GM23338 (cell line): ENCODE results near the gene C1orf50. TPM values are rescaled to one million over a fixed set of nuclear protein-coding genes. Genes with fewer than 3 reads are reported as not detected.

ENCODE experiments used
- ATAC-seq: fragments of 200-7000 bp; cut with Tn5 transposase; 3 replicates; pipeline ENCODE4 v1.9.1; 2020
- DNase-seq: peaks from one replicate; pipeline ENCODE4 v3.0.0-alpha.2; 2015; ENCODE audit warnings: low spot score
- H2AFZ ChIP-seq: fragments of 200-600 bp; sonication (generic); 2 replicates; pipeline ENCODE4 v1.8.0; 2016; ENCODE audit warnings: antibody characterized with exemption, mild to moderate bottlenecking, moderate library complexity
- H3F3A ChIP-seq: fragments of 200-600 bp; sonication (generic); replicated peaks from 2 replicates; pipeline ENCODE4 v1.8.0; 2017; ENCODE audit warnings: antibody characterized with exemption, mixed run types, low read depth
- H3K27ac ChIP-seq: fragments of 200-600 bp; sonication (generic); 2 replicates; pipeline ENCODE4 v1.6.1; 2016; ENCODE audit warnings: low read depth
- H3K27me3 ChIP-seq: fragments of 200-600 bp; sonication (generic); 2 replicates; pipeline ENCODE4 v1.8.0; 2016; ENCODE audit warnings: mild to moderate bottlenecking, mixed run types, moderate library complexity; ENCODE audit not compliant: insufficient read depth
- H3K36me3 ChIP-seq: fragments of 200-600 bp; sonication (generic); 2 replicates; pipeline ENCODE4 v1.8.0; 2016; ENCODE audit warnings: mild to moderate bottlenecking; ENCODE audit not compliant: insufficient read depth
- H3K4me1 ChIP-seq: fragments of 200-600 bp; sonication (generic); 2 replicates; pipeline ENCODE4 v1.8.0; 2016; ENCODE audit warnings: mild to moderate bottlenecking, moderate library complexity; ENCODE audit not compliant: insufficient read depth
- H3K4me2 ChIP-seq: fragments of 200-600 bp; sonication (generic); 2 replicates; pipeline ENCODE4 v1.7.1; 2017; ENCODE audit warnings: mixed run types
- H3K4me3 ChIP-seq: fragments of 200-600 bp; sonication (generic); 2 replicates; pipeline ENCODE4 v1.6.1; 2016; ENCODE audit warnings: mixed run types
- H3K79me2 ChIP-seq: fragments of 200-600 bp; sonication (generic); replicated peaks from 2 replicates; pipeline ENCODE4 v1.8.0; 2017; ENCODE audit warnings: mild to moderate bottlenecking; ENCODE audit not compliant: insufficient read depth
- H3K9me2 ChIP-seq: fragments of 200-600 bp; sonication (generic); 2 replicates; pipeline ENCODE4 v1.8.0; 2017; ENCODE audit not compliant: insufficient read depth
- H4K20me1 ChIP-seq: fragments of 200-600 bp; sonication (generic); replicated peaks from 2 replicates; pipeline ENCODE4 v1.8.0; 2017; ENCODE audit warnings: mild to moderate bottlenecking; ENCODE audit not compliant: insufficient read depth
- H3K27ac Mint-ChIP-seq: 2 replicates; pipeline ENCODE4 v1.8.0; 2020; ENCODE audit warnings: inconsistent platforms, mild to moderate bottlenecking, moderate library complexity, mixed read lengths
- H3K27me3 Mint-ChIP-seq: 3 replicates; pipeline ENCODE4 v1.8.0; 2022; ENCODE audit warnings: low read depth, mild to moderate bottlenecking, moderate library complexity, mixed read lengths, inconsistent platforms; ENCODE audit not compliant: insufficient read depth, poor library complexity
- H3K36me3 Mint-ChIP-seq: 3 replicates; pipeline ENCODE4 v1.8.0; 2021; ENCODE audit warnings: low read depth, mild to moderate bottlenecking, inconsistent platforms, moderate library complexity, mixed read lengths
- H3K4me1 Mint-ChIP-seq: 3 replicates; pipeline ENCODE4 v1.8.0; 2020; ENCODE audit warnings: mild to moderate bottlenecking, inconsistent platforms, mixed read lengths
- H3K4me3 Mint-ChIP-seq: 3 replicates; pipeline ENCODE4 v1.8.0; 2021; ENCODE audit warnings: moderate library complexity, mild to moderate bottlenecking, inconsistent platforms, mixed read lengths
- H3K9me3 Mint-ChIP-seq: 3 replicates; pipeline ENCODE4 v1.8.0; 2020; ENCODE audit warnings: moderate library complexity, mild to moderate bottlenecking, inconsistent platforms, mixed read lengths
- CREB1 ChIP-seq: fragments of 250-450 bp; sonication (Bioruptor Pico); IDR thresholded peaks from 2 replicates; pipeline ENCODE4 v1.5.0; 2020; ENCODE audit warnings: low read depth, mild to moderate bottlenecking, moderate library complexity
- ETS1 ChIP-seq: IDR thresholded peaks from 2 replicates; pipeline ENCODE4 v1.6.1; 2016; ENCODE audit warnings: antibody characterized with exemption
- EZH2 ChIP-seq: fragments of 200-600 bp; sonication (generic); IDR thresholded peaks from one replicate; pipeline ENCODE4 v1.8.0; 2017; ENCODE audit warnings: antibody characterized with exemption, mild to moderate bottlenecking, low read depth; ENCODE audit not compliant: unreplicated experiment
- EZH2phosphoT487 ChIP-seq: fragments of 200-600 bp; sonication (generic); IDR thresholded peaks from one replicate; pipeline ENCODE4 v1.8.1; 2018; ENCODE audit warnings: antibody characterized with exemption; ENCODE audit not compliant: unreplicated experiment
- JUNB ChIP-seq: IDR thresholded peaks from one replicate; pipeline ENCODE4 v1.6.1; 2016; ENCODE audit warnings: antibody characterized with exemption; ENCODE audit not compliant: unreplicated experiment
- NANOG ChIP-seq: IDR thresholded peaks from 2 replicates; pipeline ENCODE4 v1.6.1; 2016; ENCODE audit warnings: antibody characterized with exemption, borderline replicate concordance
- POLR2AphosphoS5 ChIP-seq: IDR thresholded peaks from 2 replicates; pipeline ENCODE4 v1.6.1; 2016; ENCODE audit warnings: antibody characterized with exemption, low read depth
- REST ChIP-seq: IDR thresholded peaks from one replicate; pipeline ENCODE4 v1.6.1; 2018; ENCODE audit warnings: antibody characterized with exemption; ENCODE audit not compliant: unreplicated experiment
- STAT1 ChIP-seq: IDR thresholded peaks from one replicate; pipeline ENCODE4 v1.6.1; 2016; ENCODE audit warnings: antibody characterized with exemption; ENCODE audit not compliant: unreplicated experiment
- ZNF114 ChIP-seq: fragments of 250-450 bp; sonication (Bioruptor Pico); IDR thresholded peaks from 2 replicates; pipeline ENCODE4 v1.5.0; 2020; ENCODE audit warnings: mild to moderate bottlenecking, moderate library complexity
- ZNF331 ChIP-seq: fragments of 250-450 bp; sonication (Bioruptor Pico); IDR thresholded peaks from 2 replicates; pipeline ENCODE4 v1.5.0; 2020; ENCODE audit warnings: low read depth, mild to moderate bottlenecking, moderate library complexity
- polyA plus RNA-seq: library from polyadenylated mRNA; unstranded; fragments of >200 nt; fragmentation: Nextera tagmentation; extraction: Ambion mirVana; gene quantifications from 2 replicates; pipeline ENCODE4 v1.2.1, GENCODE V29; 2016
- total RNA-seq: library from RNA; depleted of rRNA; stranded (reverse); fragments of >200 nt; shearing (Covaris generic); gene quantifications from 2 replicates; pipeline ENCODE4 v1.2.3, GENCODE V29; 2014
- TF ChIP-seq, protein P1 (sequence below), 2 experiments: fragments of 200-600 bp in 1 of 2; sonication (generic) in 1 of 2; conservative IDR thresholded peaks; 2 replicates each; pipeline versions ENCODE4 v1.5.1 to v1.6.1; 2016 to 2017; ENCODE audit warnings: antibody characterized with exemption in 2 of 2, low read depth in 2 of 2, mild to moderate bottlenecking in 2 of 2, moderate library complexity in 1 of 2
- TF ChIP-seq, protein P2 (sequence below): fragments of 250-450 bp; sonication (Bioruptor Pico); IDR thresholded peaks from 2 replicates; pipeline ENCODE4 v1.5.0; 2020; ENCODE audit warnings: mild to moderate bottlenecking, moderate library complexity

C1orf50 gene
- total and polyA plus RNA-seq, 2 experiments from 2014 or later = 4.4 to 4.7 TPM

DNA sequence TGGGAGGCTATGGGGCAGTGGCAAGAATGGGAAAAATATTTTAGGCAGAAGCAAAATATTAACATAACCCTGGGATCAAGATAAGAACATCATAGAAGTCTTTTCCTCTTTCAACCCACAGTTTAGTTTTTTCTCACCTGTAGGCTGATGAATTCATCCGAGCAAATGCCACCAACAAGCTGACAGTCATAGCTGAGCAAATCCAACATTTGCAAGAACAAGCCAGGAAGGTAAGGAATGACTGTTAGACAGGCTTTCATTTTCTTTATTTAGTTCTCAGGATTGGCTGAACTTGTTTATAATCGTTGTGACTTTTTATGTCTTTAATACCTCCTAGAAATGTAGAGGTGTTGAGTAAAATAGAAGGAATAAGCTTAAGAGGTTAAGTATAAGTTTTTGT lies 6.4 kb downstream of the C1orf50 start:
- H2AFZ ChIP-seq = no peak overlapping the region
- H3K27me3 ChIP-seq = no peaks in the 10 kb centered on the region
- H3K27me3 Mint-ChIP-seq = peaks cover 6% of the 10 kb centered on the region
- peaks cover 8% of the 10 kb centered on the region; the same call in 1 of the 2 replicates for H4K20me1 ChIP-seq
- peak overlapping the region; percentile 64; the same call in 1 of the 2 replicates for H3K27ac Mint-ChIP-seq
- peaks cover 51% of the 10 kb centered on the region for H3K36me3 Mint-ChIP-seq
- H3K79me2 ChIP-seq = peaks cover 48% of the 10 kb centered on the region
- peaks cover 18% of the 10 kb centered on the region for H3K36me3 ChIP-seq
- no peak overlapping the region for H3K4me3 Mint-ChIP-seq
- H3K4me1 ChIP-seq = peaks cover 16% of the 10 kb centered on the region
- no peak overlapping the region for H3K4me3 ChIP-seq
- H3K4me2 ChIP-seq = no peak overlapping the region
- no peaks in the 10 kb centered on the region for H3K9me2 ChIP-seq
- no peaks in the 10 kb centered on the region; the same call in 2 of the 3 replicates for H3K9me3 Mint-ChIP-seq
- DNase-seq (no peak), ATAC-seq (no peak)
- no peak overlapping the region for H3K27ac ChIP-seq
- H3F3A ChIP-seq = no peaks in the 10 kb centered on the region
- peaks cover 9% of the 10 kb centered on the region; the same call in 2 of the 3 replicates for H3K4me1 Mint-ChIP-seq
- TF ChIP-seq ETS1 (no peak), POLR2AphosphoS5 (no peak), NANOG (no peak), EZH2 (no peak), JUNB (no peak), CREB1 (CRISPR knock-in tag) (no peak), STAT1 (no peak), REST (no peak), ZNF331 (no peak), EZH2phosphoT487 (no peak), ZNF114 (CRISPR knock-in tag) (no peak)
- TF ChIP-seq, protein P1, sequence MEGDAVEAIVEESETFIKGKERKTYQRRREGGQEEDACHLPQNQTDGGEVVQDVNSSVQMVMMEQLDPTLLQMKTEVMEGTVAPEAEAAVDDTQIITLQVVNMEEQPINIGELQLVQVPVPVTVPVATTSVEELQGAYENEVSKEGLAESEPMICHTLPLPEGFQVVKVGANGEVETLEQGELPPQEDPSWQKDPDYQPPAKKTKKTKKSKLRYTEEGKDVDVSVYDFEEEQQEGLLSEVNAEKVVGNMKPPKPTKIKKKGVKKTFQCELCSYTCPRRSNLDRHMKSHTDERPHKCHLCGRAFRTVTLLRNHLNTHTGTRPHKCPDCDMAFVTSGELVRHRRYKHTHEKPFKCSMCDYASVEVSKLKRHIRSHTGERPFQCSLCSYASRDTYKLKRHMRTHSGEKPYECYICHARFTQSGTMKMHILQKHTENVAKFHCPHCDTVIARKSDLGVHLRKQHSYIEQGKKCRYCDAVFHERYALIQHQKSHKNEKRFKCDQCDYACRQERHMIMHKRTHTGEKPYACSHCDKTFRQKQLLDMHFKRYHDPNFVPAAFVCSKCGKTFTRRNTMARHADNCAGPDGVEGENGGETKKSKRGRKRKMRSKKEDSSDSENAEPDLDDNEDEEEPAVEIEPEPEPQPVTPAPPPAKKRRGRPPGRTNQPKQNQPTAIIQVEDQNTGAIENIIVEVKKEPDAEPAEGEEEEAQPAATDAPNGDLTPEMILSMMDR (conservative IDR thresholded peaks at IDR 0.05; ENCODE audit: low read depth in 2 of 2) = no peak
- TF ChIP-seq, protein P2, sequence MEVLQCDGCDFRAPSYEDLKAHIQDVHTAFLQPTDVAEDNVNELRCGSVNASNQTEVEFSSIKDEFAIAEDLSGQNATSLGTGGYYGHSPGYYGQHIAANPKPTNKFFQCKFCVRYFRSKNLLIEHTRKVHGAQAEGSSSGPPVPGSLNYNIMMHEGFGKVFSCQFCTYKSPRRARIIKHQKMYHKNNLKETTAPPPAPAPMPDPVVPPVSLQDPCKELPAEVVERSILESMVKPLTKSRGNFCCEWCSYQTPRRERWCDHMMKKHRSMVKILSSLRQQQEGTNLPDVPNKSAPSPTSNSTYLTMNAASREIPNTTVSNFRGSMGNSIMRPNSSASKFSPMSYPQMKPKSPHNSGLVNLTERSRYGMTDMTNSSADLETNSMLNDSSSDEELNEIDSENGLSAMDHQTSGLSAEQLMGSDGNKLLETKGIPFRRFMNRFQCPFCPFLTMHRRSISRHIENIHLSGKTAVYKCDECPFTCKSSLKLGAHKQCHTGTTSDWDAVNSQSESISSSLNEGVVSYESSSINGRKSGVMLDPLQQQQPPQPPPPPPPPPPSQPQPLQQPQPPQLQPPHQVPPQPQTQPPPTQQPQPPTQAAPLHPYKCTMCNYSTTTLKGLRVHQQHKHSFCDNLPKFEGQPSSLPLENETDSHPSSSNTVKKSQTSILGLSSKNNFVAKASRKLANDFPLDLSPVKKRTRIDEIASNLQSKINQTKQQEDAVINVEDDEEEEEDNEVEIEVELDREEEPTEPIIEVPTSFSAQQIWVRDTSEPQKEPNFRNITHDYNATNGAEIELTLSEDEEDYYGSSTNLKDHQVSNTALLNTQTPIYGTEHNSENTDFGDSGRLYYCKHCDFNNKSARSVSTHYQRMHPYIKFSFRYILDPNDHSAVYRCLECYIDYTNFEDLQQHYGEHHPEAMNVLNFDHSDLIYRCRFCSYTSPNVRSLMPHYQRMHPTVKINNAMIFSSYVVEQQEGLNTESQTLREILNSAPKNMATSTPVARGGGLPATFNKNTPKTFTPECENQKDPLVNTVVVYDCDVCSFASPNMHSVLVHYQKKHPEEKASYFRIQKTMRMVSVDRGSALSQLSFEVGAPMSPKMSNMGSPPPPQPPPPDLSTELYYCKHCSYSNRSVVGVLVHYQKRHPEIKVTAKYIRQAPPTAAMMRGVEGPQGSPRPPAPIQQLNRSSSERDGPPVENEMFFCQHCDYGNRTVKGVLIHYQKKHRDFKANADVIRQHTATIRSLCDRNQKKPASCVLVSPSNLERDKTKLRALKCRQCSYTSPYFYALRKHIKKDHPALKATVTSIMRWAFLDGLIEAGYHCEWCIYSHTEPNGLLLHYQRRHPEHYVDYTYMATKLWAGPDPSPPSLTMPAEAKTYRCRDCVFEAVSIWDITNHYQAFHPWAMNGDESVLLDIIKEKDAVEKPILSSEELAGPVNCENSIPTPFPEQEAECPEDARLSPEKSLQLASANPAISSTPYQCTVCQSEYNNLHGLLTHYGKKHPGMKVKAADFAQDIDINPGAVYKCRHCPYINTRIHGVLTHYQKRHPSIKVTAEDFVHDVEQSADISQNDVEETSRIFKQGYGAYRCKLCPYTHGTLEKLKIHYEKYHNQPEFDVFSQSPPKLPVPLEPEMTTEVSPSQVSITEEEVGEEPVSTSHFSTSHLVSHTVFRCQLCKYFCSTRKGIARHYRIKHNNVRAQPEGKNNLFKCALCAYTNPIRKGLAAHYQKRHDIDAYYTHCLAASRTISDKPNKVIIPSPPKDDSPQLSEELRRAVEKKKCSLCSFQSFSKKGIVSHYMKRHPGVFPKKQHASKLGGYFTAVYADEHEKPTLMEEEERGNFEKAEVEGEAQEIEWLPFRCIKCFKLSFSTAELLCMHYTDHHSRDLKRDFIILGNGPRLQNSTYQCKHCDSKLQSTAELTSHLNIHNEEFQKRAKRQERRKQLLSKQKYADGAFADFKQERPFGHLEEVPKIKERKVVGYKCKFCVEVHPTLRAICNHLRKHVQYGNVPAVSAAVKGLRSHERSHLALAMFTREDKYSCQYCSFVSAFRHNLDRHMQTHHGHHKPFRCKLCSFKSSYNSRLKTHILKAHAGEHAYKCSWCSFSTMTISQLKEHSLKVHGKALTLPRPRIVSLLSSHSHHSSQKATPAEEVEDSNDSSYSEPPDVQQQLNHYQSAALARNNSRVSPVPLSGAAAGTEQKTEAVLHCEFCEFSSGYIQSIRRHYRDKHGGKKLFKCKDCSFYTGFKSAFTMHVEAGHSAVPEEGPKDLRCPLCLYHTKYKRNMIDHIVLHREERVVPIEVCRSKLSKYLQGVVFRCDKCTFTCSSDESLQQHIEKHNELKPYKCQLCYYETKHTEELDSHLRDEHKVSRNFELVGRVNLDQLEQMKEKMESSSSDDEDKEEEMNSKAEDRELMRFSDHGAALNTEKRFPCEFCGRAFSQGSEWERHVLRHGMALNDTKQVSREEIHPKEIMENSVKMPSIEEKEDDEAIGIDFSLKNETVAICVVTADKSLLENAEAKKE (CRISPR knock-in tag) = no peak
